HL-60 (cell line): ENCODE data around the gene RUNX1.

Experiments
- DNase-seq, 2 experiments: peaks; one replicate each; pipeline ENCODE4 v3.0.0-alpha.2; 2010 to 2020; ENCODE audit warnings: low read depth in 1 of 2, low spot score in 1 of 2
- H3K27ac ChIP-seq: fragments of 250-450 bp; sonication (Bioruptor Pico); replicated peaks from 2 replicates; pipeline ENCODE4 v1.5.1; 2020; ENCODE audit warnings: mild to moderate bottlenecking, moderate library complexity
- H3K27me3 ChIP-seq: fragments of 250-450 bp; sonication (Bioruptor Pico); 2 replicates; pipeline ENCODE4 v1.5.1; 2021; ENCODE audit warnings: mild to moderate bottlenecking, moderate library complexity; ENCODE audit not compliant: insufficient read depth, poor library complexity, severe bottlenecking
- H3K4me3 ChIP-seq: replicated peaks from 2 replicates; pipeline ENCODE4 v1.5.1; 2011; ENCODE audit warnings: mild to moderate bottlenecking, control low read depth, low read length; ENCODE audit not compliant: insufficient read depth
- GABPA ChIP-seq: IDR thresholded peaks from 2 replicates; pipeline ENCODE4 v1.6.1; 2012; ENCODE audit warnings: low read depth
- POLR2AphosphoS5 ChIP-seq: IDR thresholded peaks from 2 replicates; pipeline ENCODE4 v1.6.1; 2012; ENCODE audit warnings: low read depth
- SPI1 ChIP-seq: IDR thresholded peaks from 2 replicates; pipeline ENCODE4 v1.6.1; 2012; ENCODE audit warnings: low read depth, mild to moderate bottlenecking, borderline replicate concordance
- TF ChIP-seq, protein P1 (sequence below): IDR thresholded peaks from 2 replicates; pipeline ENCODE4 v1.6.1; 2012; ENCODE audit warnings: low read depth; ENCODE audit not compliant: insufficient replicate concordance
- TF ChIP-seq, protein P2 (sequence below): IDR thresholded peaks from one replicate; pipeline ENCODE4 v1.5.1; 2011; ENCODE audit warnings: low read length, control low read depth, inconsistent platforms; ENCODE audit not compliant: insufficient read depth

RUNX1 gene

DNA sequence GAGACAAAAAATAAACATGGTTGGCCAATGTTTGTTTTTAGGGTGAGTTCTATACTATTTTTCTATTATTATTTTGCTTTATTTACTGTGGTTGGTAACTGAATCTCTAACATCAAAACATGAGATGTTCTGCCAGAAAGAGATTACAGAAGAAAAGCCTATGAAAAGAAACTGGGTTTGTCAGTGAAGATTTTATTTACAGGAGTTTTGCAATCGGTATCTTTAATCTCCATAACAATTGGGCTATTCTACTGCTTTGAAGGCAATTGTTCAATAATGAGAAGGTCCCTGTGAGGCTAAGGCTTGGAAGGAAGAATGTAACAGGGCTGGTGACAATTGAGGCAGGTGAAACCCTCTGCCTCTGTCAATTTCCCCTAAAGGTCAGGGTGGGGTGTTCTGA is 224.8 kb downstream of the RUNX1 start:
- Histone ChIP-seq H3K27ac (no peak overlapping the region), H3K4me3 (no peak overlapping the region), H3K27me3 (no peaks in the 10 kb centered on the region)
- no peak for TF ChIP-seq SPI1
- TF ChIP-seq GABPA = no peak
- no peak for TF ChIP-seq POLR2AphosphoS5
- TF ChIP-seq, protein P1, sequence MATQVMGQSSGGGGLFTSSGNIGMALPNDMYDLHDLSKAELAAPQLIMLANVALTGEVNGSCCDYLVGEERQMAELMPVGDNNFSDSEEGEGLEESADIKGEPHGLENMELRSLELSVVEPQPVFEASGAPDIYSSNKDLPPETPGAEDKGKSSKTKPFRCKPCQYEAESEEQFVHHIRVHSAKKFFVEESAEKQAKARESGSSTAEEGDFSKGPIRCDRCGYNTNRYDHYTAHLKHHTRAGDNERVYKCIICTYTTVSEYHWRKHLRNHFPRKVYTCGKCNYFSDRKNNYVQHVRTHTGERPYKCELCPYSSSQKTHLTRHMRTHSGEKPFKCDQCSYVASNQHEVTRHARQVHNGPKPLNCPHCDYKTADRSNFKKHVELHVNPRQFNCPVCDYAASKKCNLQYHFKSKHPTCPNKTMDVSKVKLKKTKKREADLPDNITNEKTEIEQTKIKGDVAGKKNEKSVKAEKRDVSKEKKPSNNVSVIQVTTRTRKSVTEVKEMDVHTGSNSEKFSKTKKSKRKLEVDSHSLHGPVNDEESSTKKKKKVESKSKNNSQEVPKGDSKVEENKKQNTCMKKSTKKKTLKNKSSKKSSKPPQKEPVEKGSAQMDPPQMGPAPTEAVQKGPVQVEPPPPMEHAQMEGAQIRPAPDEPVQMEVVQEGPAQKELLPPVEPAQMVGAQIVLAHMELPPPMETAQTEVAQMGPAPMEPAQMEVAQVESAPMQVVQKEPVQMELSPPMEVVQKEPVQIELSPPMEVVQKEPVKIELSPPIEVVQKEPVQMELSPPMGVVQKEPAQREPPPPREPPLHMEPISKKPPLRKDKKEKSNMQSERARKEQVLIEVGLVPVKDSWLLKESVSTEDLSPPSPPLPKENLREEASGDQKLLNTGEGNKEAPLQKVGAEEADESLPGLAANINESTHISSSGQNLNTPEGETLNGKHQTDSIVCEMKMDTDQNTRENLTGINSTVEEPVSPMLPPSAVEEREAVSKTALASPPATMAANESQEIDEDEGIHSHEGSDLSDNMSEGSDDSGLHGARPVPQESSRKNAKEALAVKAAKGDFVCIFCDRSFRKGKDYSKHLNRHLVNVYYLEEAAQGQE = no peak
- TF ChIP-seq, protein P2, sequence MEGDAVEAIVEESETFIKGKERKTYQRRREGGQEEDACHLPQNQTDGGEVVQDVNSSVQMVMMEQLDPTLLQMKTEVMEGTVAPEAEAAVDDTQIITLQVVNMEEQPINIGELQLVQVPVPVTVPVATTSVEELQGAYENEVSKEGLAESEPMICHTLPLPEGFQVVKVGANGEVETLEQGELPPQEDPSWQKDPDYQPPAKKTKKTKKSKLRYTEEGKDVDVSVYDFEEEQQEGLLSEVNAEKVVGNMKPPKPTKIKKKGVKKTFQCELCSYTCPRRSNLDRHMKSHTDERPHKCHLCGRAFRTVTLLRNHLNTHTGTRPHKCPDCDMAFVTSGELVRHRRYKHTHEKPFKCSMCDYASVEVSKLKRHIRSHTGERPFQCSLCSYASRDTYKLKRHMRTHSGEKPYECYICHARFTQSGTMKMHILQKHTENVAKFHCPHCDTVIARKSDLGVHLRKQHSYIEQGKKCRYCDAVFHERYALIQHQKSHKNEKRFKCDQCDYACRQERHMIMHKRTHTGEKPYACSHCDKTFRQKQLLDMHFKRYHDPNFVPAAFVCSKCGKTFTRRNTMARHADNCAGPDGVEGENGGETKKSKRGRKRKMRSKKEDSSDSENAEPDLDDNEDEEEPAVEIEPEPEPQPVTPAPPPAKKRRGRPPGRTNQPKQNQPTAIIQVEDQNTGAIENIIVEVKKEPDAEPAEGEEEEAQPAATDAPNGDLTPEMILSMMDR = no peak
- DNase-seq = no peak

DNA sequence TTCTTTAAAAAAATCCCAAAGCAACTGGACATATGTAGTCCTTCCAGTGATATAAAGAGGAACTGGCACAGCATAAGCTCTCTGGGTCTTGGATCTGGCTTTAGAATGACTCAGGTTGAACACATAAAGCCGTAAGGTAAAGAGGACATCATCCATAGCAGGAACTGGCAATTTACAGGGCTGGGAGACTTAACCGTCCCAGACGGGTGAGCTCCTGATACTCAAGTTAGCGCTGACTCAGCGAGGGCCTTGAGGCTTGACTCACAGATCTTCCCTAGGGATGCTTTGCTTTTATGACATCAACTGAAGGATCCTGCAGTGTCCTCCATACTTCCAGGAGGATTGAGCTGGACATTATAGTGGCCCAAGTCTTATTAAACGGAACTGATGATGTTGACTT is 226.2 kb downstream of the RUNX1 start:
- TF ChIP-seq, protein P2 = no peak
- TF ChIP-seq POLR2AphosphoS5 (no peak), GABPA (no peak), SPI1 (peak; percentile 33; the same call in 1 of the 2 replicates)
- TF ChIP-seq, protein P1 = no peak
- Histone ChIP-seq H3K27me3 (no peaks in the 10 kb centered on the region), H3K4me3 (no peak overlapping the region), H3K27ac (no peak overlapping the region)
- DNase-seq = no peak

DNA sequence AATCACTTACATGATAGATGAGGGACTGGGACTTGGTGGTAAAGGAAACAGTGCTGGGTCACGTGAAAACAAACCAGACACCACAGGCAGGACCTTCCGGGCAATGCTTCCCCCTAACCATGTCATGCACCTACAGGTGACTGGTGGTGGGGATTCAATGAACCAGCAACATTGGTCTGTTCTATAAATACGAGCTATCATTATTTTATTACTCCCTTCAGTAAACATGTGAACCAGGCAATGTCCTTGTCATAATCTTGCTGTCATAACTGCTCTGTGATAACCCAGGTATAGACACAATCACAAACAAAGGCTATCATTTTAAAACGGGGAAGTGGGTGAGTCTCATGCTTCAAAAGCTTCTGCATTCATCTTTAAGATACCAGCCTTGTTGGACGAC is 226.9 kb downstream of the RUNX1 start:
- Histone ChIP-seq H3K27ac (no peak overlapping the region), H3K4me3 (no peak overlapping the region), H3K27me3 (no peaks in the 10 kb centered on the region)
- TF ChIP-seq, protein P2 = no peak
- TF ChIP-seq, protein P1 = no peak
- no peak for TF ChIP-seq GABPA
- TF ChIP-seq POLR2AphosphoS5 = no peak
- no peak for TF ChIP-seq SPI1
- no peak for DNase-seq
